ENCODE measurements around the gene CLCNKB. TPM values are rescaled to one million over a fixed set of nuclear protein-coding genes. Genes with fewer than 3 reads are reported as not detected.
"Not testable (repeated sequence)": the region's sequence is repeated elsewhere in the genome, so short reads cannot be mapped to it uniquely, and the experiment has no call there.

The CLCNKB gene
- total and polyA plus RNA-seq, 11 donors = 0.50 to 2.7 (median 1.5) TPM

- Histone ChIP-seq H3K9me3 (no peaks in the 10 kb centered on the region), H3K27me3 (no peaks in the 10 kb centered on the region), H3K4me3 (peak overlapping the region in 1 of 12 donors; percentile 68), H3K36me3 (peaks cover 0 to 10% (median 0%) of the 10 kb centered on the region in 9 donors), H3K27ac (peak overlapping the region; percentile 88 to 99 (median 97)), H3K4me1 (peaks cover 0 to 51% (median 19%) of the 10 kb centered on the region in 12 donors)
- 50 to 55% (median 51%) methylated on average over 8 to 9 of the region's 9 CpGs for WGBS, 4 donors
- DNase-seq = peak; percentile 80 to 92 (median 84)
- TF ChIP-seq, protein P1, sequence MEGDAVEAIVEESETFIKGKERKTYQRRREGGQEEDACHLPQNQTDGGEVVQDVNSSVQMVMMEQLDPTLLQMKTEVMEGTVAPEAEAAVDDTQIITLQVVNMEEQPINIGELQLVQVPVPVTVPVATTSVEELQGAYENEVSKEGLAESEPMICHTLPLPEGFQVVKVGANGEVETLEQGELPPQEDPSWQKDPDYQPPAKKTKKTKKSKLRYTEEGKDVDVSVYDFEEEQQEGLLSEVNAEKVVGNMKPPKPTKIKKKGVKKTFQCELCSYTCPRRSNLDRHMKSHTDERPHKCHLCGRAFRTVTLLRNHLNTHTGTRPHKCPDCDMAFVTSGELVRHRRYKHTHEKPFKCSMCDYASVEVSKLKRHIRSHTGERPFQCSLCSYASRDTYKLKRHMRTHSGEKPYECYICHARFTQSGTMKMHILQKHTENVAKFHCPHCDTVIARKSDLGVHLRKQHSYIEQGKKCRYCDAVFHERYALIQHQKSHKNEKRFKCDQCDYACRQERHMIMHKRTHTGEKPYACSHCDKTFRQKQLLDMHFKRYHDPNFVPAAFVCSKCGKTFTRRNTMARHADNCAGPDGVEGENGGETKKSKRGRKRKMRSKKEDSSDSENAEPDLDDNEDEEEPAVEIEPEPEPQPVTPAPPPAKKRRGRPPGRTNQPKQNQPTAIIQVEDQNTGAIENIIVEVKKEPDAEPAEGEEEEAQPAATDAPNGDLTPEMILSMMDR (IDR thresholded peaks at IDR 0.05) = no peak
- no peak for TF ChIP-seq POLR2A (IDR thresholded peaks at IDR 0.05)
- intact Hi-C loops (cut with DNase I) = no loop called here
- peak in 2 of 4 donors; percentile 39 to 59 for ATAC-seq
These were observed 23.8 kb upstream of the CLCNKB start for GRCh38 chr1:16019644-16020277.

DNA sequence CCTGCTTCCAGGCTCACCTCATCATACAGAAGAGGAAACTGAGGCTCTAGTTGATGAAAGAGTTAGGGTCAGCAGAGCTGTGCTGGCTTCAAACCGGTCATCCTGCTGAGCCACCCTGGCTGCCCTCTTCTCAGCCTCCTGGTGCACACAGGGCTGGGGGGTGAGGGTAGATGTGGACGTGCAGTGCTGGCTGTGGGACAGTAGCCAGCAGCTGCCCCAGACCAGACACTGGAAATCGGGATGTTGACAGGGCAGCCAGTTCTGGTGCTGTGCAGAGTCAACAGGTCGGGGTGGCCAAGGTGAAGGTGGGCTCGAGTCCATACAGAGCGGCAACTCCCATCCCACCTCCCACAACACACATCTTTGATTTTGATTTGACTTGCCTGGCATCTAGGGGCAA, 23.3 kb upstream of the CLCNKB start:
- ATAC-seq (peak in 3 of 4 donors; percentile 2 to 9 (median 4)), DNase-seq (peak in 3 of 5 donors; percentile 46 to 69 (median 69))
- Histone ChIP-seq H3K36me3 (peaks cover 0 to 6% (median 0%) of the 10 kb centered on the region in 9 donors), H3K27me3 (no peaks in the 10 kb centered on the region), H3K27ac (peak overlapping the region; percentile 65 to 99 (median 97)), H3K4me3 (no peak overlapping the region), H3K9me3 (no peaks in the 10 kb centered on the region), H3K4me1 (peaks cover 0 to 45% (median 18%) of the 10 kb centered on the region in 12 donors)
- no peak for TF ChIP-seq POLR2A (IDR thresholded peaks at IDR 0.05)
- TF ChIP-seq, protein P1 (IDR thresholded peaks at IDR 0.05) = no peak
- intact Hi-C loops (cut with DNase I) = no loop called here
- 40 to 66% (median 56%) methylated on average over 6 of the region's 6 CpGs for WGBS, 4 donors

- H3K9me3 ChIP-seq; intact Hi-C loops (cut with DNase I); ATAC-seq; H3K27me3 ChIP-seq; H3K4me3 ChIP-seq; DNase-seq; H3K36me3 ChIP-seq: not testable (repeated sequence)
- peaks cover 0 to 45% (median 18%) of the 10 kb centered on the region in 12 donors for H3K4me1 ChIP-seq
- H3K27ac ChIP-seq = peak overlapping the region in 10 of 12 donors; percentile 65 to 99 (median 97)
- WGBS, 4 donors = 82 to 86% (median 83%) methylated on average over 8 to 9 of the region's 9 CpGs; no CpG with 5 or more reads in 1 of the 4 donors
These were observed 22.7 kb upstream of the CLCNKB start for GRCh38 chr1:16020878-16021277.

DNA sequence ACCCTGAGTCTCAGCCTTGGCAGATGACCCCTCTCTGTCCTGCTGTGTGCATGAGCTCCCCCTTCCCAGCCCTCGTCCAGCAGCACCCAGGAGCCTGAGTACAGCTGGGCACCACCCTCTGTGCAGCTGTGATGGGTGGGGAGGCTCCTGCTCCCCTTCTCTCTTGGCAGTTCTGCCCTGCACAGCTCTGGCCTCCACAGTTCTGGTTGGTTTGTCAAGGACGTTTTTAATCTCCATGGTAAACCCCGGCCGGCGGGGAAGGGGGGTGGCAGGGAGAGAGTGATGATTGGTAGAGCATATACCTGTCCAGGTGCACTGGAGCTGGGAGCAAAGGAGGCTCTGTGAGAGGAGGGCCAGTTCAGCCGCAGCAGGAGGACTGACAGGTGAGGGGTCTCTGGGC, 21.9 kb upstream of the CLCNKB start, which contains the start of gene CLCNKA:
TSS of gene CLCNKA (plus strand) at position 356 of the 400 bp plus-strand sequence. CDS start 584 bp downstream, outside the sequence.
- Histone ChIP-seq H3K9me3 (no peaks in the 10 kb centered on the region), H3K27me3 (no peaks in the 10 kb centered on the region), H3K36me3 (no peaks in the 10 kb centered on the region), H3K4me1 (peaks cover 0 to 47% (median 19%) of the 10 kb centered on the region in 12 donors), H3K4me3 (no peak within 1 kb of the TSS), H3K27ac (peak within 1 kb of the TSS in 8 of 12 donors; percentile 48 to 99 (median 97))
- TF ChIP-seq, protein P1 (IDR thresholded peaks at IDR 0.05) = no peak
- TF ChIP-seq POLR2A (IDR thresholded peaks at IDR 0.05) = no peak
- peak in 1 of 5 donors; percentile 36 for DNase-seq
- WGBS, 4 donors = 38 to 61% (median 42%) methylated on average over 6 of the region's 6 CpGs
- ATAC-seq = no peak
- intact Hi-C loops (cut with DNase I) = no loop called here
